ENCODE measurements around the gene BRIP1.
A peak's percentile ranks its signal among the peaks of the same experiment; 100 is the strongest.
"Not testable (repeated sequence)": the region's sequence is repeated elsewhere in the genome, so short reads cannot be mapped to it uniquely, and the experiment has no call there.

BRIP1 gene

GRCh38 chr17:61862975-61863800 is at the start of gene BRIP1:
BRIP1 (minus strand) TSS chr17:61863528; CDS start chr17:61861539, 1,989 bp downstream.
- DNase-seq = peak; percentile 90

GRCh38 chr17:61908292-61909037 is 45.1 kb upstream of the BRIP1 start:
- DNase-seq = no peak

- DNase-seq = no peak
Measured at GRCh38 chr17:61907361-61907760, 44.0 kb upstream of the BRIP1 start.

- DNase-seq = peak; percentile 17
Measured at GRCh38 chr17:61904094-61904710, 40.9 kb upstream of the BRIP1 start.

- DNase-seq = no peak
Measured at GRCh38 chr17:61903251-61903650, 39.9 kb upstream of the BRIP1 start.

- no peak for DNase-seq
Measured at GRCh38 chr17:61897548-61898180, 34.3 kb upstream of the BRIP1 start.

GRCh38 chr17:61895391-61895790 is 32.1 kb upstream of the BRIP1 start:
- no peak for DNase-seq

GRCh38 chr17:61894310-61894709 is 31.0 kb upstream of the BRIP1 start:
- DNase-seq = not testable (repeated sequence)

- DNase-seq = not testable (repeated sequence)
Measured at GRCh38 chr17:61887733-61888132, 24.4 kb upstream of the BRIP1 start.

GRCh38 chr17:61885865-61886264 is 22.5 kb upstream of the BRIP1 start:
- not testable (repeated sequence) for DNase-seq

GRCh38 chr17:61884864-61885263 is 21.5 kb upstream of the BRIP1 start:
- DNase-seq = no peak

GRCh38 chr17:61880589-61881102 is 17.3 kb upstream of the BRIP1 start:
- no peak for DNase-seq

GRCh38 chr17:61878984-61879612 is 15.8 kb upstream of the BRIP1 start:
- DNase-seq = no peak

- DNase-seq = no peak
Measured at GRCh38 chr17:61878520-61878919, 15.2 kb upstream of the BRIP1 start.

GRCh38 chr17:61877837-61878236 is 14.5 kb upstream of the BRIP1 start:
- no peak for DNase-seq

- DNase-seq = no peak
Measured at GRCh38 chr17:61875804-61876203, 12.5 kb upstream of the BRIP1 start.

GRCh38 chr17:61875285-61875684 is 12.0 kb upstream of the BRIP1 start:
- no peak for DNase-seq

- no peak for DNase-seq
Measured at GRCh38 chr17:61874075-61874474, 10.7 kb upstream of the BRIP1 start.

GRCh38 chr17:61872099-61872498 is 8.8 kb upstream of the BRIP1 start:
- DNase-seq = no peak

- DNase-seq = no peak
Measured at GRCh38 chr17:61869138-61869537, 5.8 kb upstream of the BRIP1 start.

- DNase-seq = no peak
Measured at GRCh38 chr17:61868074-61868473, 4.7 kb upstream of the BRIP1 start.

GRCh38 chr17:61867033-61867432 is 3.7 kb upstream of the BRIP1 start:
- no peak for DNase-seq

GRCh38 chr17:61863801-61864126 is 436 bp upstream of the BRIP1 start:
- no peak for DNase-seq
